H1 (cell line): ENCODE measurements around the gene LHFPL2. TPM values are rescaled to one million over a fixed set of nuclear protein-coding genes. Genes with fewer than 3 reads are reported as not detected.

Experiments
- CTCF ChIA-PET: fragments of 300-600 bp; sonication (Branson Sonifier 250); formaldehyde crosslinking; loops from one replicate; lab custom pipeline; 2021; ENCODE audit not compliant: partially characterized antibody; lab: Charles Lee
- POLR2A ChIA-PET: fragments of 300-600 bp; sonication (Branson Sonifier 250); formaldehyde crosslinking; loops from one replicate; lab custom pipeline; 2021; ENCODE audit warnings: inconsistent platforms; ENCODE audit not compliant: partially characterized antibody; lab: Charles Lee
- DNase-seq, 2 experiments: peaks; one replicate each; pipeline versions ENCODE4 v3.0.0 to v3.0.0-alpha.2; 2010 to 2022; ENCODE audit warnings: low spot score in 2 of 2, low read depth in 1 of 2, mixed read lengths in 1 of 2
- FAIRE-seq: peaks from 2 replicates; lab custom pipeline; 2011; peaks lifted over from hg19 to GRCh38; lab: Jason Lieb, UNC
- H2AFZ ChIP-seq: 2 replicates; pipeline ENCODE4 v1.8.1; 2012; ENCODE audit warnings: low read length, inconsistent platforms
- H2AK5ac ChIP-seq: 2 replicates; pipeline ENCODE4 v1.6.1; 2013; ENCODE audit warnings: low read depth, low read length
- H2BK120ac ChIP-seq: replicated peaks from 2 replicates; pipeline ENCODE3; 2013; ENCODE audit warnings: low read depth, low read length, inconsistent platforms
- H2BK12ac ChIP-seq: 2 replicates; pipeline ENCODE4 v1.6.1; 2013; ENCODE audit warnings: low read depth, low read length
- H2BK15ac ChIP-seq: 2 replicates; pipeline ENCODE4 v1.6.1; 2013; ENCODE audit warnings: low read length
- H2BK20ac ChIP-seq: 2 replicates; pipeline ENCODE4 v1.6.1; 2013; ENCODE audit warnings: low read length
- H2BK5ac ChIP-seq: 2 replicates; pipeline ENCODE4 v1.6.1; 2013; ENCODE audit warnings: low read depth, low read length
- H3K14ac ChIP-seq: 2 replicates; pipeline ENCODE4 v1.6.1; 2013; ENCODE audit warnings: inconsistent platforms; ENCODE audit not compliant: insufficient read length
- H3K18ac ChIP-seq: 2 replicates; pipeline ENCODE4 v1.6.1; 2013; ENCODE audit warnings: low read length; ENCODE audit errors: extremely low read depth
- H3K23ac ChIP-seq: 2 replicates; pipeline ENCODE4 v1.6.1; 2013; ENCODE audit warnings: inconsistent platforms; ENCODE audit not compliant: insufficient read length
- H3K23me2 ChIP-seq: 2 replicates; pipeline ENCODE4 v1.6.1; 2013; ENCODE audit warnings: low read depth, low read length
- H3K27ac ChIP-seq: 2 replicates; pipeline ENCODE4 v1.6.1; 2011; ENCODE audit warnings: low read depth, low read length, inconsistent platforms
- H3K27me3 ChIP-seq, 4 experiments: replicated peaks in 1 of 4; 1 replicate in 1 of 4; 2 replicates in 3 of 4; pipeline versions ENCODE4 v1.6.1 to v1.8.1; 2011 to 2013; ENCODE audit warnings: low read length in 3 of 4, mild to moderate bottlenecking in 3 of 4, inconsistent platforms in 2 of 4, mixed read lengths in 2 of 4, moderate library complexity in 1 of 4; ENCODE audit not compliant: control insufficient read depth in 3 of 4, insufficient read depth in 3 of 4; ENCODE audit errors: extremely low read depth in 1 of 4
- H3K36me3 ChIP-seq, 4 experiments: 2 replicates each; pipeline versions ENCODE4 v1.6.1 to v1.8.1; 2011 to 2013; ENCODE audit warnings: mild to moderate bottlenecking in 4 of 4, low read length in 3 of 4, moderate library complexity in 2 of 4, control low read depth in 1 of 4, inconsistent platforms in 1 of 4; ENCODE audit not compliant: insufficient read depth in 4 of 4, control insufficient read depth in 2 of 4
- H3K4ac ChIP-seq: replicated peaks from 2 replicates; pipeline ENCODE3; 2013; ENCODE audit warnings: low read length, low read depth, mixed read lengths, inconsistent platforms; ENCODE audit not compliant: insufficient read length
- H3K4me1 ChIP-seq, 4 experiments: replicated peaks in 1 of 4; 1 replicate in 1 of 4; 2 replicates in 3 of 4; pipeline versions ENCODE4 v1.6.1 to v1.8.1; 2011 to 2013; ENCODE audit warnings: low read length in 3 of 4, inconsistent platforms in 2 of 4, mixed read lengths in 1 of 4; ENCODE audit not compliant: insufficient read depth in 4 of 4, control insufficient read depth in 3 of 4
- H3K4me2 ChIP-seq, 2 experiments: 2 replicates each; pipeline versions ENCODE4 v1.6.1 to v1.8.1; 2011 to 2013; ENCODE audit warnings: low read depth in 2 of 2, low read length in 2 of 2, control low read depth in 1 of 2, inconsistent platforms in 1 of 2, mild to moderate bottlenecking in 1 of 2; ENCODE audit not compliant: insufficient read depth in 1 of 2
- H3K4me3 ChIP-seq, 4 experiments: fragments of 200-600, 300-600 bp in 1 of 4; sonication (generic), shearing (Covaris generic), sonication (Bioruptor Twin) in 1 of 4; 2 replicates each; pipeline versions ENCODE4 v1.5.1 to v1.8.1; 2011 to 2016; ENCODE audit warnings: low read length in 4 of 4, low read depth in 3 of 4, control low read depth in 2 of 4, inconsistent platforms in 2 of 4, mild to moderate bottlenecking in 2 of 4, mixed read lengths in 1 of 4, moderate library complexity in 1 of 4; ENCODE audit not compliant: insufficient read depth in 2 of 4; ENCODE audit errors: extremely low read depth in 1 of 4
- H3K56ac ChIP-seq: replicated peaks from 2 replicates; pipeline ENCODE3; 2013; ENCODE audit warnings: low read depth, mild to moderate bottlenecking, mixed read lengths, low read length, inconsistent platforms; ENCODE audit not compliant: insufficient read length
- H3K79me1 ChIP-seq: 2 replicates; pipeline ENCODE4 v1.6.1; 2013; ENCODE audit warnings: low read depth, low read length, control low read depth
- H3K79me2 ChIP-seq, 2 experiments: 2 replicates each; pipeline versions ENCODE4 v1.6.1 to v1.8.1; 2012 to 2013; ENCODE audit warnings: low read length in 2 of 2, mild to moderate bottlenecking in 2 of 2, inconsistent platforms in 1 of 2; ENCODE audit not compliant: insufficient read depth in 2 of 2, control insufficient read depth in 1 of 2
- H3K9ac ChIP-seq, 4 experiments: replicated peaks in 1 of 4; 1 replicate in 1 of 4; 2 replicates in 3 of 4; pipeline versions ENCODE4 v1.6.1 to v1.8.1; 2011 to 2013; ENCODE audit warnings: low read depth in 3 of 4, low read length in 3 of 4, control low read depth in 2 of 4, mild to moderate bottlenecking in 2 of 4, moderate library complexity in 2 of 4, inconsistent platforms in 1 of 4; ENCODE audit errors: extremely low read depth in 1 of 4
- H3K9me3 ChIP-seq, 2 experiments: 2 replicates each; pipeline versions ENCODE4 v1.6.1 to v1.8.1; 2012 to 2013; ENCODE audit warnings: mild to moderate bottlenecking in 2 of 2, moderate library complexity in 2 of 2, control low read depth in 1 of 2, inconsistent platforms in 1 of 2, low read depth in 1 of 2, low read length in 1 of 2, mixed read lengths in 1 of 2; ENCODE audit not compliant: insufficient read depth in 2 of 2
- H4K20me1 ChIP-seq, 2 experiments: replicated peaks in 1 of 2; 2 replicates each; pipeline versions ENCODE3 to v1.8.1; 2011 to 2013; ENCODE audit warnings: inconsistent platforms in 2 of 2, low read length in 2 of 2, mild to moderate bottlenecking in 1 of 2; ENCODE audit not compliant: insufficient read depth in 2 of 2, control insufficient read depth in 1 of 2
- H4K5ac ChIP-seq: 2 replicates; pipeline ENCODE4 v1.6.1; 2013; ENCODE audit warnings: low read length, low read depth, mixed read lengths, inconsistent platforms; ENCODE audit not compliant: insufficient read length
- H4K8ac ChIP-seq: 2 replicates; pipeline ENCODE4 v1.8.0; 2013; ENCODE audit warnings: mild to moderate bottlenecking, moderate library complexity, low read length, inconsistent platforms; ENCODE audit not compliant: insufficient read depth; ENCODE audit errors: extremely low read depth
- H4K91ac ChIP-seq: replicated peaks from 2 replicates; pipeline ENCODE3; 2013; ENCODE audit warnings: low read length, mixed read lengths, inconsistent platforms; ENCODE audit not compliant: insufficient read length
- EGR1 ChIP-seq: IDR thresholded peaks from 2 replicates; pipeline ENCODE4 v1.6.1; 2011; ENCODE audit warnings: low read depth, low read length, borderline replicate concordance
- WGBS, 2 experiments: shearing (Covaris generic) in 1 of 2; methylation state at CpG; one replicate each; pipeline versions ENCODE4 v1.1.6 to v1.1.7; 2013 to 2015; ENCODE audit warnings: low lambda C conversion rate in 2 of 2, mixed read lengths in 2 of 2, inconsistent platforms in 1 of 2, low coverage in 1 of 2, missing lambda C conversion rate in 1 of 2; ENCODE audit not compliant: insufficient replicate concordance in 2 of 2, insufficient coverage in 1 of 2, insufficient read length in 1 of 2; ENCODE audit errors: extremely low coverage in 1 of 2, missing lambda C conversion rate in 1 of 2; 5-methylcytosine and 5-hydroxymethylcytosine counted together
- polyA plus RNA-seq, 7 experiments: library from polyadenylated mRNA; depleted of rRNA in 3 of 7; stranded (reverse) in 5 of 7; unstranded in 2 of 7; fragments of >200 nt in 5 of 7; fragments of 200-250 nt in 2 of 7; gene quantifications; 1 replicate in 5 of 7; 2 replicates in 1 of 7; 4 replicates in 1 of 7; pipeline versions ENCODE4 v1.2.1 to v1.2.3, GENCODE V29; 2011 to 2013; ENCODE audit warnings: missing spikeins in 2 of 7, mixed read lengths in 2 of 7
- total RNA-seq: library from RNA; stranded (reverse); fragmentation: NEBNext Ultra II Directional; extraction: Animal tissue kit (Norgen Biotek cat#: 25700); gene quantifications from 2 replicates; pipeline ENCODE4 v1.2.1, GENCODE V29; 2021

LHFPL2 gene
- total and polyA plus RNA-seq, 2 of the 8 experiments (the other 6 are each of a cell fraction or from before 2014, with no cell fraction given): 9.6 to 43.0 TPM

- 92% methylated on average over 3 of the region's 3 CpGs; no CpG with 5 or more reads in 1 of the 2 experiments for WGBS, 2 experiments
- DNase-seq (no peak), FAIRE-seq (no peak)
- H3K4me3 ChIP-seq: no peak overlapping the region
- H3K23me2 ChIP-seq: no peaks in the 10 kb centered on the region
- ChIA-PET POLR2A (no interaction called here), CTCF (interaction anchor here (0.6 to 1.4 kb wide), 7 partner anchors 60 to 509 kb away, joined by 3 to 4 read pairs (median 3); no protein-coding TSS in a partner anchor)
- H3K79me2 ChIP-seq: peaks cover 0 to 30% of the 10 kb centered on the region in 2 experiments; a peak in 3 of 4 replicates
- no peak overlapping the region; the same call in 1 of the 2 replicates for H2BK12ac ChIP-seq
- no peak overlapping the region for H4K91ac ChIP-seq
- no peak overlapping the region for H2AFZ ChIP-seq
- H2BK120ac ChIP-seq: no peak overlapping the region
- no peak overlapping the region for H2AK5ac ChIP-seq
- H3K4me2 ChIP-seq: no peak overlapping the region
- H3K9ac ChIP-seq: no peak overlapping the region
- H2BK15ac ChIP-seq: no peak overlapping the region
- H3K27ac ChIP-seq: peak overlapping the region; percentile 10; the same call in 1 of the 2 replicates
- no peak overlapping the region for H2BK5ac ChIP-seq
- no peak overlapping the region for H3K18ac ChIP-seq
- H4K5ac ChIP-seq: no peak overlapping the region
- H3K4me1 ChIP-seq: peaks cover 0 to 10% (median 4%) of the 10 kb centered on the region in 4 experiments; a peak in 3 of 7 replicates
- no peaks in the 10 kb centered on the region for H3K9me3 ChIP-seq
- no peak overlapping the region for H2BK20ac ChIP-seq
- no peaks in the 10 kb centered on the region for H3K27me3 ChIP-seq
- H3K79me1 ChIP-seq: peaks cover 8% of the 10 kb centered on the region; the same call in 1 of the 2 replicates
- no peak overlapping the region for H3K14ac ChIP-seq
- H4K8ac ChIP-seq: no peak overlapping the region
- no peaks in the 10 kb centered on the region for H3K36me3 ChIP-seq
- H3K23ac ChIP-seq: no peak overlapping the region
- no peak overlapping the region for H3K4ac ChIP-seq
- no peak for TF ChIP-seq EGR1
- H3K56ac ChIP-seq: no peak overlapping the region
- H4K20me1 ChIP-seq: peaks cover 1 to 2% of the 10 kb centered on the region in 2 experiments
Observed at GRCh38 chr5:78527925-78528324, 120.6 kb downstream of the LHFPL2 start.
